COR-L47 (cell line): Measurements from ENCODE around the gene ASTN2.

Source experiments
- DNase-seq: peaks from one replicate; lab custom pipeline; 2025; lab: John Stamatoyannopoulos, UW

ASTN2 gene

DNA sequence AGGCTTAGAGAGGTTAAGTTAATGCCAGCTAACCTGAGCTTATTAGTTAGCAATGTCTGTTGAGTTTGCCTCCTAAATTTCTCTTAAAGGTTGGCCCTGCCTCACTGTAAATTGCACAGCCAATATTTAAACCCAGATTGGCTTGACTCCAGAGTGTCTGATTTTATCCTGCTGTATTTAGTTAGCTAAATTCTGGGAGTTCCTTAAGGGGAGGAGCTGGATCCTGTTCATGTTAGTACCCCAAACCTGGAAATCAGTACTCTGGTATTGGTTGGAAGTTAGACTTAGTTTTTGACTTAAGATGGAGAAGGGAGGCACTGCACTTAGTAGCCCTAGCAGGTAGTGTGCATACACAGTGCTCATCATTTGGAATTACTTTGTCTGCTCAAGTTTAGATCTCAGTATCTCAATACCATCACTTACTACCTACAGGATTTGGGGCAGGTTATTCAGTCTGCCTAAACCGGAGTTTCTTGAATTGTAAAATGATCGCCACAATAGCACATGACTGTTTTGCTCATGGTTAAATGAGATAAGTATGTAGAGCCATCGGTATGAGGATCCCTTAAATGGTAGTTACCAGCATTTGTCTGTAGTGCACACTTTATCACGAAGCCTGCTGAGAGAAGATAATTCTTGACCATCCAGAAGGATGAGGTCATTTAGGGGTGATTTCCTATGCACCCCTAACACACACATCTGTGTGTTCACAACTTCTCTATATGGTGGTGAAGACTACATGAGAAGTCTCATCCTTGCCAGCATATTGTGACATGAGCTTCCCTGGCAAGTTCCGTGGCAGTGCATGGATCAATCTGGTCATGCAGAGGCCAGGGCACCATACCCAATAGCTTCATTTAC is 992.5 kb downstream of the ASTN2 start:
- DNase-seq, result no peak

DNA sequence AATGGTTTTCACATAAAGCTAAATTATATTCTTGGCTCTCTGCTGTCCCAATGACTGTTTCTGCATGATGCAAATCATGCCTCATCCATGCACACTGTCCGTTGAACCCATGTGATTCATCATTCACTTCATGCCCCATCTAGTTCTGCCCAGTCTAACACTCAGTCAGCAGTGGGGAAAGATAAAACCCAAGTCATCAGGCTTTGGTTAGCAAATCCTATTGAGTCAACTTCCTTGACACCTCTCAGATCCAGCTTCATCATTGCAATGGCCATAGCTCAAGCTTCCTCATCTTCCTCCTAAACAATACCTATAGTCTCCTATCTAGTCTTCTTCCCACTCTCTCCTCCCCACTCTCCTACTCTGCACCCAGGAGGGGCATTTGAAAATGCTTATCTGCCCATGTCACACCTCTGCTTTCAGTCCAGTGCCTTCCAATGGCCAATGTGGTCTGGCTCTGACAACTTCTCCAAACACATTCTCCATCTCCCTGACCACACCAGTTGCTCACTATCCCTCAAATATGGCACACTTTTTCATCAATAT is 993.8 kb downstream of the ASTN2 start:
- no peak for DNase-seq

DNA sequence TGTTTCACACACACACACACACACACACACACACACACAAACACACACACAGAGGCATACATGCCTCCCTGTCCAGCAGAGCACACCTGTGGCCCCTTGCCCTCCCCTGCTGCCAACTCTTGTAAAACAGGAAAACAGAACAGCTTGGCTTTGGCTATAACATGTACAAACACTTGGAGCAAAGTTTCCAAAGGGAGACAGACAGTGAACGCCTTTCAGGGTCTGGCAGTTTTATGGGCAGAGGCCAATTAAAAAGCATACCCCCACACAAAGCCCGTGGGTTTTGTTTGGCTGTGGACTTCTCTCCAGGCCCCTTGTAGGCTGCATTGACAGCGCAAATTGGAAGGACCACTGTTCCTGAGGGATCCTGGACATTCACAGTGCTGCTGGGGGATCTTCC is 995.7 kb downstream of the ASTN2 start:
- no peak for DNase-seq

DNA sequence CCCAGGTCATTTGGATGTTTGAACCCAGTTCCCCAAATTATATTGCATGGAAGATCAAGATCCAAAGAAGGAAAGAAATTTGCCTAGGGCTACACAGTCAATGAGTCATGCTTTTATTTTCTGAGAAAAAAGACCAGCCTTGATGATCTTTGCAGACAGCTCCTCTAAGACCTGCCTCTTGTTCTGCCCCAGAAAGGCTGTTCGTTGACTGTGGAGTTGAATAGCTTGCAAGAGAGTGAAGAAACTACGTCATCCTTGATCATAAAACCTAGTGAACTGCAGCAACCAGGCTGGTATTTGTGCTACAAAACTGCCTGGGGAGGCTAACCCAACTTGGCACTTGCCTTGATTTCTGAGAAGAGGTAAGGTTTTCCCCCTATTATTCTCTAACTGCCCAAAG is 997.4 kb downstream of the ASTN2 start:
- no peak for DNase-seq

DNA sequence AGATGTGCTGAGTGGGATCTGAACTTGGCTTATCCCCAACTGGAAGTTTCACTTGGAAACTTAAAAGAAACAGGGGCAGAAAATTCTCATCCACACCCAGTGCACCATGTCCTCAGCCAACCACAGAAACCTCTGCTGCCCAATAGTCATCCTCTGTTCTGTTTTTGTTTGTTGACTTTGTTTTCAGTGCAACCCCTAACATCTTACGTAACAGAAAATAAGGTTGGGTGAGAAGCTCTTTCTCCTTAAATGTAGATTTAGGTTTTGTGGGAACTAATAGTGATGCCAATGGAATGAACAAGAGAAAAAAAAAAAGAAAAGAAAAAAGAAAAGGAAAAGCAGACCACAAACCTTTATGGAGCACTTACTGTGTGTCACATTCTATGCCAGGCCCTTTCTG is 998.4 kb downstream of the ASTN2 start:
- no peak for DNase-seq

DNA sequence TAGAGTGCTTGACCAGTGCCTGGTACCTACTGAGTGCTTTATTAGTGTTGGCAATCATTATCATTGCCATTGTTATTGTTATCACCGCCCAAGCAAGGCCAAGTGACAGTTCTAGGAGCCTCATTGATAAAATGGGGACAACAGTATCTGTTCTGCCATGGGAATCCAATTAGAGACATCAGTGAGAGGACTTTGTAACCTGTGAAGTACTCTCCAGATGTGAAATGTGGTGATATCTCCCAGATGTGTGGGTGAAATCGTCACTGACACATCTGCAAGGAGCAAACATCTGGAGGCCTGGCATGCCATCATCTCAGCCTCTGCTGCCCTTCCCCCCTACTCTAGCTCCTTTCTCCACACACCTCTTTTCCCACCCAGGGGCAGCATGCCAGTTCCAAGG is 1000.5 kb downstream of the ASTN2 start:
- DNase-seq, result no peak

DNA sequence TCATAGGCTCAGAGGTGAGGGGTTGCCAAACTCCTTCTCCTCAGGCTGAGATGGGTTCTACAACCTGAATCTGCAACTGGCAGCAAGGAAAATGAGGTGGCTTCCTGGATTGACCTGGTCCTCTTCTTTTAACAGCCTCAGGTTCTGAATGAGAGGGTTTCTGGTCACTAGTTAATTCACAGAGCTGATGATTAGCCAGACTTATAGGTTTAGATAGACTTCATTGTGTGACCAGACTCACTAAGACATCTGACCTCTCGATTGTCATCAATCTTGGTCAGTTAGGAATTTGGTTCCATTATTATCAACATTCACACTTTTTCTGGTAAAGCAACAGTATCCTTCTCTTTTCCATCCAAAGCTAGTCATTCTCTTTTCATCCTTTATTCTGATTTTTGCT is 1003.4 kb downstream of the ASTN2 start:
- DNase-seq, result no peak

DNA sequence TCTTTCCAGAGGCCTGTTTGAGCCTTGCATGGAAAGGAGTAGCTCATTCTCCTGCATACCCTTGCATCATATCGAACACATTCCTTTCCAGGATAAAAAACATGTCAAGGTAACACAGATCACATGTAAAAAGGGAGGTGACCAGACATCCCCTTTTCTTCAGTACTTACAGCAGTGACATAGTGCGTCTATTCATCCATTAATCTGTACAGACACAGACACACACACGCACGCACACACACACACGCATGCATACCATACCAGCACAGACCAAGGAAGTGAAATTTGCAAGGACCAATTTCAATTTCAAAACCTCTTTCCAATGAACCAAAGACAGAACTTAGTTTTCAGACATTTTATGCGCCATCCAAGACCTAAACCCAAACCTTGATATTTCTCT is 1005.2 kb downstream of the ASTN2 start:
- DNase-seq, result no peak

DNA sequence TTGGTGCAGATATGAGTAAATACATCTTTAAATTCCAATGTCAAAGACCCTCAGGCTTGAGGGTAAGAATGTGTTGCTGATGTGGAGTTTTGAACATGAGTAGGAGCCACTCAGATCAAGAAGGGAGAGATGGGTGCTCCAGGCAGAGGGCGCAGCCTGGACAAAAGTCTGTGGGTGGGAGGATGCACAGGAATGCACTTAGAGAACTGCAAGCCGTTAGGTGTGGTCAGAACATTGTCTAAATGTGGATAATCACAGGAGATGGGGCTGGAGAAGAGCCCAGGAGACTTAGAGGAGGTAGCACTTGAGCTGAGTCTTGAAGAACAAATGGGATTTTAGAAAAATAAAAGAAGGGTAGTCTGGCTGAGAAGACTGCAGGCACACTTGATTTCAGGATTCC is 1005.7 kb downstream of the ASTN2 start:
- no peak for DNase-seq

DNA sequence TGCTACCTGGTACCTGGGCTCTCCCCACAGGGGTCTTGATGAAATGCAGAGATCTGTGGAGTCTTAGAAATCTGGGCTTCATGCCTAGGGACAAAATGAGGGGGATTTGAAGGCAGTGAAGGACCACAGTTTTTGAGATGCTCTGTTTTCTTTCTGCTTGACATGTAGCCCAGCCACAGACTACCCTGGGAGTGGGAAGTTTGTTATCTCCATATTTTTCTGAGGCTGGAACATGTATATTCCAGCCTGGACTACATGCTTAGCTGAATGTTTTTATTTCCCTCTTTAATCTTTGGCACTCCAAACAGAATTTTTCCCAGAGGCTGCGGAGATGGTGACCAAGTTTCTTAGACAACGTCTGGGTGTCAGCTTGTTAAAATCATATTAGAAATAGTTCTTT is 1008.4 kb downstream of the ASTN2 start:
- no peak for DNase-seq

DNA sequence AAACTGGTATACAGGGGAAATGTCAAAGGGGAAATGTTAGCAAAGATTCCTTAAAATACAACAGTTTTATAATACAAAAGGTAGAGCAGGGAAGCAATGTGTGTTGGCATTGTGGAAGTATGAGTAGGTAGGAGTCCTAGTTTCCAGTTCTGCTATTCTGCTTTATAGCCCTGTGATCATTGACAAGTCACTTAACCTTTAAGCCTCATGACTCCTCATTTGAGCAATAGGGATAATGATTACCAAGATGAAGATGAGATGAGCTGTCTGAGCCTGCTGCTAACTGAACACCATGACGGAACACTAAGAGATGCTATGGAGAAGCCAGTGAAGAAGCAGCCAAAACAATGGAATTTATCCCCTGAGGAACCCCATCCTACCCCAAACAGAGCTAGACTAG is 1009.5 kb downstream of the ASTN2 start:
- DNase-seq, result no peak

DNA sequence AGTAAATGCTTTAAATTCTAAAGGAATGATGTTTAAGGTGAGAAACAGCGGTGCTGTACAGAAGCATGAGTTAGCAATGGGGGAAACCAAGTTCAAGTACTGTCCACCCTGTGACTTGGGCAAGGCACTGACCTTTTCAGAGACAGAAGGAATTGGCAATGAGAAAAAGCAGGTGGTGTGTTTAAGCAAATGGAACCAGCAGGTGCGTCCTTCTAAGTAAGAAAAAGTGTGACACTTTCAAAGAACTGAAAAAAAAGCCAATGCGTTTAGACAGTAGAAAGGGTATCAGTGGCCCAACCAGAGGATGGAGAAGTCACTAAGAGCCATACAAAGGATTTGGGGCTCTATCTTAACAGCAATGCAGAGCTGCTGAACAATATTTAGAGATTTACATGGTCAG is 1010.6 kb downstream of the ASTN2 start:
- DNase-seq, result no peak

DNA sequence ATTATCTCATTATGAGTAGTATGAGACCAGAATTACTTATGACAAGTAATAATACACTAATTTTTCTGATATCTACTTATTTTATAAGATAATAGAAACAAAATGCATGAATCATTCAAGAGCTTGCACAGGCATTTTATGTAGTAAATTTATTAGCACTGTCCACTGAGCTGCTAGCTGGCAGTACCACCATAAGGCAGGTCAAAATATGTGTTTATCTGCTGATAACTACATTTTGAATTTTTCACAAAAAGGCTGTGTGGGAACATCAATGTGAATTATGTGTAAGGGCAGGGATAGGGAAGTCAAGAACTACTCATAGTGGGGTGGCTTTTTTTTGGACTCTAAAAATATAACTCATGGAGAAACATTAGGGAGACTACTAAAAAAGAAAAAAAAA is 1011.7 kb downstream of the ASTN2 start:
- DNase-seq, result no peak

DNA sequence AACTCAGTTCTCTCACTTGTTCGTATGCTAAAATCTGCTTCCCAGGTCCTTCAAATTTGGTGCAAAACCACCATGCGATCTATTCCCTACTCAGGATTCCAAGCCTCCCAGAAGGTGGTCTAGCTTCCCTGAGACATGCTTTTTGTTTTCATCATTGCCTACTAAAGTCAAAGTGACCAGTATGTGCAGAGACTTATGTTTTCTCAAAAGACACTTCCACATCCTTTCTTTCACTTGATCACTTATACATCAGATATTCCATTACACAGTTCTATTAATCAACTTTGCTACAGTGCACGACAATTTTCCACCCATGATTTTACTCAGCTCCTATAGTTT is 1019.2 kb downstream of the ASTN2 start:
- no peak for DNase-seq

DNA sequence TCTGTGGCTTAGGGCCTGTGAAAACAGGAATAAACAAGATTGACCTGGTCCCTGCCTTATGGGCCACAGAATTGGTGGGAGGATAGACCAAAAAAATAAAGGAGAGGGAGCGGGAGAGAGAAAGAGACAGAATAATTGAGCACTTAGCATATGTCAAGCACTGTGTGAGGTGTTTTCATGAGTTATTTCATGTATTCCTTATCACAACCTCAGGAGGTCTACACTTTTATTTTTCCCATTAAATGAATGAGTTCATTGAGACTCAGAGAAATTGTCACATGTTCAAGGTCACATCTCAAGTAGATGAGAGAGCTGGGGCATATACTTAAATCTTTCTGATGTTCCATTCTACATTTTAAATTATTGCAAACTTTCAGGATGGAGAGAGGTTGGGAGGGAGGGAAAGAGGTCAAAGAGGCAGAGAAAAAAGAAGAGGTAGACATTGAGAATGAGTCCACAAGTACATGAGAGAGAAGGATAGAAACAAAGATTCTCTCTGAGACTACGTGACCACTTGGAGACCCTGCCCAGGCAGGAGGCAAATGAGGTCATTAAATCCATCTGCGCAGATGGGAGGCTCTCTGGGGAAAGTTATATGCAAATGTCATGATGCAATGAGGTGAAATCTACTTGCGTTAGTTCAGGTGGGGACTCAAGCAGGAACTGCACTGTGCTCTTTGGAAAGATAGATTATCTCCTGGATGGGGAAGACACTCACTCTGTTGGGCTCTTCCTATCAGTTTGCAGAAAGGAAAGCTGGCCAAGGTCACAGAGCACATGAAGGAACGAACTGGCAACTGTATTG is 1019.8 kb downstream of the ASTN2 start:
- no peak for DNase-seq

DNA sequence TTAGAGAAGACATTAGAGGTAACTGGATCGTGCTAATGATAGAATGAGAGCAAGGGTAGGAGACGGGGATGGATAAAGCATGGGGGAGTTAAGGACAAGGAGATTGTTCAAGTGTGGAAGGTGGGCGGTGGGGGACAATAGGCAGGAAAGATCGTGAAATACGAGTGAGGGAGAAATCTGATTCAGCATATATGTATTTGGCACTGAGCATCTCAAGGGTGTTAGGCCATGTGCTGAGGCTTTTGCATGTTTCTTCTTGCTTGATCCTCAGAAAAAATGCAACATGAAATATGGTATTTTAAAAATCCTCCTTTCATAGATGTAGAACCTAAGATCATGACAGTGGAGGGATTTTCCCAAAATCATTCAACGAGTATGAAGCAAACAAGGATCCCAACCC is 1020.8 kb downstream of the ASTN2 start:
- no peak for DNase-seq

DNA sequence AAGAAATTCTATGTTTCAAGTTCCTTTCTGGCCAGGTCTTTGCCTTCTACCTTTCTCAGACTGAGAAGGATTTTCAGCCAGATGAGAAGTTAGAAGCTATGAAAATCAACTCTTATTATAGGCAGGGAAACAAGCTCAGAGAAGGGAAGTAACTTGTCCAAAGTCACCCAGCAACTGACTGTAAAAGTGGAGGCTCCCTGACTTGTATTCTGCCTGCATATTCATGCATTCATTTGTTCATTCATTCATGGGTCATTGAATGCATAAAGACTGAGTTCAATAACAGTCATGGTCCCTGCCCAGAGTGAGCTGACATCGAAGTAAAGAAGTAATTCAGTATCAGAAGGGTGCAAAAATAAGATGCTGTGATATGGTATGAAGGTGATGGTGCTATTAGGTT is 1021.7 kb downstream of the ASTN2 start:
- DNase-seq, result no peak

DNA sequence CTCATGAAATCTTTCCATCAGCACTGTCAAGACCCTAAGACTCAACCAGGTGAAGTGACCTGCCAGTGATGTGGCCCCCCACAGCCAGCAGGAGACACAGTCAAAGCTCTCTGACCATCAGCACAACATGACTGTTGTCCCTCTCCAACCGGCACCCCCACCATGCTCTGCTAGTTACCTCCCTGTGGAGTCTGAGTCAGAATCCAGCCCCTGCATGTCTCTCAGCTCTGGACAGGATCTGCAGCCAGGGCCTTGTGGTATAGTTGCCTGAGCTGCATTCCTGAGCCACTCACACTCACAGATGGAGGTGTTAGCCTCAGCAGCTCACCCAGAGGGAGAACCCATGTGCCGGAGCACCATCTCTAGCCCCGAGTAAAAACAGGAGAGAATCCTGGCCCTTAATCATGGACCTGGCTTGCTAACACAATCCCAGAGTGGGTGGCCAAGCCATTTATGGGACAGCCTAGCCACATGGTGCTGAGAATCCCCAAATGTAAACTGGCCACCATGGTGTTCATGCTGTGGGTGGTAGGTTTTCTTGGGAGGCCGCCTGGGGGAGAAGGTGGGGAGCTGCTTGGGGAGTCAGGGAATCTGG is 1023.5 kb downstream of the ASTN2 start:
- no peak for DNase-seq

DNA sequence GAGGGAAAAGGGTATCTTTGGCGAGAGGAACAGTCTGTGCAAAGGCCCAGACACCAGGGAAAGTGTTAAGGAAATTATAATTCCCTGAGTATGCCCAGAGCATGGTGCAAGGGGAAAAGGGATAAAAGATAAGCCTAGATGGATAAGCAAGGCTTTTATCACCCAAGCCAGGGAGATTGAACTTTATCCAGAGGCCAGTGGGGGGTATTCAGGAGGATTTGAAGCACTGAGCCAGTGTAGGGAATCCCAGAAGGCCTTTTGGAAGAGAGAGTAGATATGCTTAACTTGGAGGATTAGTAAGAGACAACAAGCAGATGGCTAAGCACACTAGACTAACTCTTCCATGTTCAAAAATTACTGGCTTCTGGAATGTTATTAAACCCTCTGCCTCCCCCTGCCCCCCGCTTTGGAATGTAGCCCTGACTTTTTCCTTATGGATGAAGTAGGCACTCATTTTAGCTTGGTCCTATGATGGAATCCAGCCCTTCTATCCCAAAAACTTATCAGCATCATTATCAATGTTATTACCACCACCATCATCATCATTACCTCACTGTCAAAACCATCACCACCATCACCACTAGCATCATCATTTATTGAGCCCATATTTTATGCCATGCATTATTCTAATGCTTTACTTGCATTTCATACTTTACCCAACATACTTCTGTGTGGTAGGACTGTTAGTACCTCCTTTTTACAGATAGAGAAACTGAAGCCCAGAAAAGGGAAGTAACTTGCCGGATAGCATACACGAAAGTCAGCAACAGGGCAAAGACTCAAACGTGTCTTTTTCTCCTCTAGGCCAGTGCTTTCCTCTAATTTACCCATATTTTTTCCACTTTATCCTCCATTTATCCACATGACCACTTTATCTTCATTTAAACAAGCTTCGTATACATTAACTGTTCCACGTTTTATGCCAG is 1024.3 kb downstream of the ASTN2 start:
- no peak for DNase-seq

DNA sequence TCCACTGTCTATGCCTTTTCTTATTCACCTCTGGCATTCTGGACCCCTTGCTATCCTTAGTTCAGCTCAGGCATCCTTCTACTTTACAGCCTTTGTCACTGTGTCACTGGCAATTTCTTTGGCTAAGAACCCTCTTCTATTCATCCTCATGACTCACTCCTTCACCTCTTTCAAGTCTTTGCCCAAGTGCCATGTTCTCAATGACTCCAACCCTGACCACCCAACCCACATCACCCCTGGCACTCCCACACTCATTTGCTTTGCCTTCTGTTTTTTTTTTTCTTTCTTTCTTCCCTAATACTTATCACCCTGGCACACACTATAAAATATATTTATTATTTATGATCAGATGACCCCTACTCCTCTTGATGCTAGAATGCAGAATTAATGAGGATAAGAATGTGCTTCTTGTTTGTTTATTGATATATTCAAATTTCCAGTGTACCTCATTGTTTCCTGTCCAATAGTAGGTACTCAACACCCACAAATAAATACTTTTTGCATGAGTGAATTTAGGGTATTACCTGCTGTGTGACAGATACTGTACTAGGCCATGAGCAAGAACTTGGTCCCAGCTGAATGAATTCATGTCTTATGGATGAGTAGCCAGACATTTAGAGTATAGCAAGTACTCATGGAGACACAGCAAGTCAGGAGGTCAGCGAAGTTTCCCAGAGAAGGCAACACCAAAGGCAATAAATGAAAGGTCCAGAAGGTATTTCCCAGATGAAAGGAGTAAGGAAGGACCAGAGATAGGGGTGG is 1025.1 kb downstream of the ASTN2 start:
- no peak for DNase-seq
